HG02938 (cell line): ENCODE data around the gene AACS.
"Not testable (repeated sequence)": the region's sequence is repeated elsewhere in the genome, so short reads cannot be mapped to it uniquely, and the experiment has no call there.

Experiments
- ATAC-seq: cut with Tn5 transposase; IDR thresholded peaks from one replicate; pipeline ENCODE4 v1.9.1; 2021; ENCODE audit warnings: mild to moderate bottlenecking, moderate library complexity; ENCODE audit not compliant: unreplicated experiment

Gene AACS

DNA sequence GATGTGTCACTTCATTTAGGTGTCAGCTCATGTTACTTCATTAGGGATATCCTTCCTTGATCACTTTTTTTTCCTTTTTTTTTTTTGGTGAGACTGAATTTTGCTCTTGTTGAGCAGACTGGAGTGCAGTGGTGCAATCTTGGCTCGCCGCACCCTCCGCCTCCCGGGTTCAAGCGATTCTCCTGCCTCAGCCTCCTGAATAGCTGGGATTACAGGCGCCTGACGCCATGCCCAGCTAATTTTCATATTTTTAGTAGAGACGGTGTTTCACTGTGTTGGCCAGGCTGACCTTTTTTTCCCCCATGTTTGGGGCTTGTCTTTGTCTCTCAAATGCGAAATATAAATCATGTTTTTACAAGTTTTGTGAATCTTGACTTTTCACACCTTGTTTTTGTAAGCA is 9.6 kb upstream of the AACS start:
- no peak for ATAC-seq

DNA sequence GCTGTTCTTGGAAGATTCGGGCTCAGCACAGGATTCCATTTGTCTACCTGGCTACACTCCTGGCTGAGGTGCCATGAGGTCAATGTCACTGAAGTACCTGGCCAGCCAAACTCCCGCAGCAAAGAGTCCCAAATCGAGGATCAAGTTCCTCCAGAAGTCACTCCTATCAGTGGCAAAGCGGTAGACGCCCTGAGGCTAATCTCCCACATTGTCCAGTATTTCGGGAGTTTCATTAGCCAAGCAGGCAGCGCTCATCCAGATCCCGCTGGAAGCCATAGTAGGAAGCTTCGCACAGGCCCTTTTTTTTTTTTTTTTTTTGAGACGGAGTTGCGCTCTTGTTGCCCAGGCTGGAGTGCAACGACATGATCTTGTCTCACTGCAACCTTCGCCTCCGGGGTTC is 8.9 kb upstream of the AACS start:
- no peak for ATAC-seq

DNA sequence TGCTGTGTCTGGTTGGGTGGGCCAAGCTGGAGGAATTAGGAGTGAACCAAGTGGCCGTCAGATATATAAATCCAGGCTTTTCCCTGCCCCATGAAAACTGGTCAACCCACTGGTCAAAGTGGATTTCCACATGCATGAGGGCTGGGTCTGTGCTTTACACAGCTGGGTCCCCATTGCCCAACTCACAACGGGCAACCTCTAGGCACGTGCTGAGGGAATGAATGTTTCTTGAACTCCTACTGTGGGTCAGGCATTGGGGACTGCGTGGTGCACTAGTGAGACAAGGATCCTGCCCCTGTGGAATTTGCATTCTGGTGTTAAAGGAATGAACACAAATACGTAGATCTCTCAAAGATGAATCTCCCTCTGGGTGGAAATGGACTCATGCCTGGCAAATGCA is 7.5 kb upstream of the AACS start:
- no peak for ATAC-seq

DNA sequence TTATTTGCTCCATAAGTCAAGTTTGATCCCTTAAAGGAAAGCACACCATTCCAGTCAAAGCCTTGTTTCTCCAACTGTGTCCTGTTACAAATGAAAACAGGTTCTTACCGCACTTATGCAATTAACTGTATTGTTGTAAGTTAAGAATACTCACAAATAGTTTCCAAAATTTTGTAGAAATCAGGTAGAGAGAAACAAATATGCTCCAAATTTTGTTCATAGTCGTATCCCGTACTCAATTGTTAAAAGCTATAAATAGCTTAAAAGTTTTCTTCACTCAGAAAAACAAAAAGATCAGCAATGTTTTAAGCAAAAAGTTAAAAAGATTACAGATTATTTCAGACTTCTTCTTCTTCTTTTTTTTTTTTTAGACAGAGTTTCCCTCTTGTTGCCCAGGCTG is 4.0 kb upstream of the AACS start:
- no peak for ATAC-seq

DNA sequence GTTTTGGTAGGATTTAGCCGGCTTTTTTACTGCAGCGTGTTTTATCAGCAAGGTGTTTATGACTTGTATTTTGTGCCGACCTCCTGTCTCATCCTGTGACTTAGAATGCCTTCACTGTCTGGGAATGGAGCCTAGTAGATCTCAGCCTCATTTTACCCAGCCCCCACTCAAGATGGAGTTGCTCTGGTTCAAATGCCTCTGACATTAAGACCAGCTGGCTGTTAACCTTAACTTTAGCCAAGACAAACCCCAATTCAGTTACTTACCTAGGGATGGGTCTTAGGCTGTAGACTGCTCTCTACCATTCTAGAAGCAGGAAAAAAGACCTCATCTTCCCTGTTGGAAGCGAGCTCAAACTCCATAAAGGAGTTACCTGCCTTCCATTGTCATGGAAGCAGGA is 1.7 kb upstream of the AACS start:
- not testable (repeated sequence) for ATAC-seq

DNA sequence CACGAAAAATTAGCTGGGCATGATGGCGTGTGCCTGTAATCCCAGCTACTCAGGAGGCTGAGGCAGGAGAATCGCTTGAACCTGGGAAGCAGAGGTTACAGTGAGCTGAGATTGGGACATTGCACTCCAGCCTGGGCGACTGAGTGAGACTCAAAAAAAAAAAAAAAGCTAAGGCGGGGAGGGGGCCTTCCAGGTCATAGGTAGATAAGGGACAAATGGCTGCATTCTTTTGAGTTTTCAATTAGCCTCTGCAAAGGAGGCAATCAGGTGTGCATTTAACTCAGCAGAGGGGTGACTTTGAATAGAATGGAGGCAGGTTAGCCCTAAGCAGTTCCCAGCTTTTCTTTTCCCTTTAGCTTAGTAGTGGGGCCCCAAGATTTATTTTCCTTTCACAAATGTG is 743 bp upstream of the AACS start:
- ATAC-seq: no peak

DNA sequence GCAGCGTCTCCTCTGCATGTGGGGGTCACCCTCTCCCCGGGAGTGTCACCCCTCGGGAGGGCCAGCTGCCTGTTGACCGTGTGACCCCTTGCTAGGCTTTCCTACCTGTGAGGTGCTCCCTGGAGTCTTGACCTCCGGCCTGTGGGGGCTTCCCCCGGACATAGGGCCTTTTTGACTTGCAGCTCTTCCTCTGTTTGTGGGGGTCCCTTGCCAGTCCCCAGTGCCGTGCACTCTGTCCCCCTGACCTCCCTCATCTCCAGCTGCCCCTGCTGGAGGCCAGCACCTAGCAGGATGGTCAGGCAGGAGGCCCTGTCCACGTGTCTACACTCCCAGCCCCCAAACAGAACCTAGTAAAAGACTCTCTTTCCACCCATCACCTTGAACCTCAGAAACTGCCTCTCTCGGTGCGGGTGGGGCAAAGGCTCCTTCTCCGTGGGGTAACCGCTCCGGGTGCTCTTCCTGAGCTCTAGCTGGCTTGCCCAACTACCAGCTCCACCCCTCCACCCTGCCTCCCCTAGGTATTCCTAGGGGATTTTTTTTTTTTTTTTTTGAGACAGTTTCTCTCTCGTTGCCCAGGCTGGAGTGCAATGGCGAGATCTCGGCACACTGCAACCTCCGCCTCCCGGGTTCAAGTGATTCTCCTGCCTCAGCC is 810 bp downstream of the AACS start:
- ATAC-seq: peak; percentile 3

DNA sequence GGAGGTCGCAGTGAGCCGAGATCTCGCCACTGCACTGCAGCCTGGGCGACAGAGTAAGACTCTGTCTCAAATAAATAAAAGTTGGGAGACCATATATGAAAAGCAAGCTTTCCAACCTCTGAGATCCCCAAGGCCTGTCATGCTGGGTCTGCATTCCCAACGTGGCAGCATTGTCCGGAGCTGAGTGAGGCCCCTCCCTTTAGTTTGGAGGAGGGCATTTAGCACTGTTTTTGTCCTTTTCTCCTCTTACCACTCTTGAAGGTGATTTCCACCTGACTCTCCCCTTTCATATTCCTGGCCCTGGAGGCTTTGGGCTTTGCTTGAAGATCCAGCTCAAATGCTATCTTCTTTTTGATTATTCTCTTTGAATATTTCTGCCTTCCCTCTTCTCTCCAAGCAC is 3.2 kb downstream of the AACS start:
- ATAC-seq: no peak

DNA sequence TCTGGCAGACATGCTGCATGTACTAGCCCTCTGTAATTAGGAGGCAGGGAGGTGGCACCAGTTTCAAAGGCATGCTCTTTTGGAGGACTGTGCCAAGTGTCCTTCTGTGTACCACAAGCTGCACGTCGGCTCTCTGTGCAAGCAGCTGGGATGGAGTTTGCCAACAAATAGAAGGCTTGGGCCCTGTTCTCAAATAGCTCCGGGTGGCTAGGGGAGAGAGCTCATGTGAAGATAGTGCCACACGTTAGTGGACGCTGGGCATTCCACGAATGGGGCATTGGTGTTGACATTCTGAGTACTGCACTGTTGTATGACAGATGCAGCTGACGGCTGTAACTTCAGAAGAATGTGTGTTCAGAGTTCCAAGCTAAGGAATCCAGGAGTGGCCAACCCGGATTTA is 4.4 kb downstream of the AACS start:
- ATAC-seq: no peak

DNA sequence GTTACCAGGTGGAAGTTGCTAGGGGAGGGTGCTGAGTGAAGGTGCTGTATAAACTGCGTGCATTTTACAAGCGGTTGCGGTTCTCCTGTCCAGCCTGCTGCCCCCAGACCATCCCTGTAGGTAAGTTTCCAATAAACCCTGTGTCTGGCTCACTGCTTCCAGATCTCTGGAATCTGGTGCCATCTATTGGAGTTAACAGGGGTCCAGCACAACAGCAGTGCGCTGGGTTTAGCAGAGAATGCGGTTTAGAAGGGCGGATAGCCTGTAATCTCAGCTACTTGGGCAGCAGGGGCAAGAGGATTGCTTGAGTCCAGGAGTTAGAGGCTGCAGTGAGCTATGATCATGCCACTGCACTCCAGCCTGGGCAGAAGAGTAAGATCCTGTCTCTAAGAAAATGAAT is 4.9 kb downstream of the AACS start:
- ATAC-seq: no peak

DNA sequence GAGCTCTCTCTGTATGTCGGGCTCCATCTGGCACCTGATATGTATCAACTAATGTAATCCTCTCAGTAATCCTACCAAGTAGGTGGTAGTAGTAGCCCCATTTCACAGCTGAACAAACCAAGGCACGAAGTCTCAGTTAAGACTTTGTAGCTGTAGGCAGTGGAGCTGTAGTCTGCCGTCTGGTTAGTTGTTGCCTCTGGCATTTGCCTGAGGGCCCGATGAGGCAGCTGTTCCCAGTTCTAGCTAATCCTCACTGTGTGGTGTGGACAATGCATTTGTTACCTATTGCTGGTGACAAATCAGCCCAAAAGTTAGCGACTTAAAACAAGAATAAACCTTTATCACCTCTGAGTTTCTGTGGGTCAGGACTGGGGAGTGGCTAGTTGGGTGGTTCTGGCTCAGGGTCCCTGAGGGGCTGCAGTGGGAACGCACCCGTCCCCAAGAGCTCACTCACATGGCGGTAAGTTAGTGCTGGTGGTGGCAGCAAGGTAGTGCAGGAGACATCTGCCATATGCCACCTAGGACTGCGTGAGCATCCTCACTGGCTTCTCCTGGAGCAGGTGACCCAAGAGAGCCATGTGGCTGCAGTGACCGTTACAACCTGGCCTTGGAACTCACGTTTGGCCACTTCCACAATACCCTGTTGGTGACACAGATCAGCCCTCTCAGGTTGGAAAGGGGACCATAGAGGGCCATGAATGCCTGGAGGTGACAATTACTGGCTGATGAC is 5.6 kb downstream of the AACS start:
- no peak for ATAC-seq

DNA sequence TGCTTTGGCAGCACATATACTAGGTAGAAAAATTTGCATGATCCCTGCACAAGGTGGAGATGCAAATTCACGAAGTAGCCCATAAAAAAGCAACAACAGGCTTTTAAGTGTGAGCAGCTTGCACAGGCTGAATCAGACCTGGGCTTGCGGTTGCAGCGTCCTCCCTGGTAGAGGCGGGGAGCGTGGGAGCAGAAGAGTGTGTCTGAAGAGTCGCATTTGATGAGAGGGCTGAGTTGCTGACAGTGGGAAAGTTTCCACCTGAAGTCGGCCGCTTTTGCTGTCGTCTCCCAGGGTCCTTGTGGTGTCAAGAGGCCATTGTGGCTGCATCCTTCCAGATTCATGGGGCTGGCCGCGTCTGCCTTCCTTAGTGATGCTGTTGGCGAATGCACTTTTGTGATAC is 6.2 kb downstream of the AACS start:
- no peak for ATAC-seq

DNA sequence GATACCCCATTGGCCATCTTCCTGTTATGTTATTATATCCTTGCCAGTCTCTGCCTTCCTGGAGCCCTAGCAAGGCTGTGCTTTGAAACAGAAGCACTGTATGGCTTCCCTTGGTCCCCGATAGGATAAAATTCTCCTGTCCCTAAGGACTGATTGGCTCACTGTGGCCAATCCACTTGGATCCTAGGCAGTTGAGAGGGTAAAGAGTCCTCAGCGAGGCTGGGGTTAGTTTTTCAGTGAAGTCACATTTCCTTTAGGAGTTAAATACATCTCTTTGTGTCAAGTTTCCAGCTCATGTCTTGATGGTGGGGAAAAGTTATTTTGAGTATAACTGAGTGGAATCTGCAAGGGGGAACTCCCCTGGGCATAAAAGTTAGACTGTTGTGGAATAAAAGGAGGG is 7.3 kb downstream of the AACS start:
- no peak for ATAC-seq

DNA sequence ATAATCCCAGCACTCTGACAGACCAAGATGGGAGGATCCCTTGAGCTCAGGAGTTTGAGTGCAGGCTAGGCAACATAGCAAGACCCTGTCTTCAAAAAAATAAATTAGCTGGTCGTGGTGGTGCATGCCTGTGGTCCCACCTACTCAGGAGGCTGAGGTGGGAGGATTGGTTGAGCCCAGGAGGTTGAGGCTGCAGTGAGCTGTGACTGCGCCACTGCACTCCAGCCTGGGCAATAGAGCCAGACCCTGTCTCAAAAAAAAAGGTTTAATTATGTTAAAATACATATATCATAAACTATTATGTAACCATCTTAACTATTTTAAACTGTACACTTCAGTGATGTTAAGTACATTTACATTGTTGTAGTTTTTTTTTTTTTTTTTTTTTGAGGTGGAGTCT is 9.1 kb downstream of the AACS start:
- not testable (repeated sequence) for ATAC-seq

DNA sequence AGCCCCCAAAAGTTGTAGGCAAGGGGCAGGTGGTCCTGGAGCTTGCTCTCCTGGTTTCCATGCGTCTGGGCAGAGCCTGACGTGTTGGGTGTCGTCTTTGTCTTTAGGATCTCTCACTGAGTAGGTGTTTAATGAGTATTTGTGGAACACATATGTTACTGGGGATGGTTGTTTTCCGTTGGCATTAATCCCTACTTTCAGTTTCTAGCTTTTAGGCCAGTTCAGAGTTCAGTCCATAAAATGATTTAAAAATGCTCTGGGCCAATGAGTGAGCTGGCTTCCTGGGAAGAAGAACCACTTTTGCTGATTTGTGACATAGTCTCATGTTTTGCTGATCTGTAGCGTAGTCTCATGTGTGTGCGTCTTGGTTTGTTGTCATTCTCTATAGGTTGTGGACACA is 10.9 kb downstream of the AACS start:
- ATAC-seq: no peak

DNA sequence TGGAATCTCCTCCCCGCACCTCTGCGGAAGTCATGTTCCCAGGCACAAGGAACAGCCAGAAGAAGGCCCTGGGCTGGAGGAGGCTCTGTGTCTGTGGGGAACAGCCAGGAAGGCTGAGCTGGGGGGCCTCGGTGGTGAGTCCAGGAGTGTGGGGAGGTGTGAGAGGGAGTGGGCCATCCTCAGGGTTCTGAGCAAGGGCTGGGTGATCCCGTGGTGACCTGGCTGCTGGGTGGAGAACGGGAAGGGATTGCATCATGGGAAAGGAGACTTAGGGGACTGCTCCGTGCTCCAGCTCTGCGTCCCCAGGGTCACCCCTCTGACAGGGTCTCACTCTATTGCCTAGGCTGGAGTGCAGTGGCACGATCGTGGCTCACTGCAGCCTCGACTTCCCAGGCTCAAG is 13.8 kb downstream of the AACS start:
- ATAC-seq: no peak

DNA sequence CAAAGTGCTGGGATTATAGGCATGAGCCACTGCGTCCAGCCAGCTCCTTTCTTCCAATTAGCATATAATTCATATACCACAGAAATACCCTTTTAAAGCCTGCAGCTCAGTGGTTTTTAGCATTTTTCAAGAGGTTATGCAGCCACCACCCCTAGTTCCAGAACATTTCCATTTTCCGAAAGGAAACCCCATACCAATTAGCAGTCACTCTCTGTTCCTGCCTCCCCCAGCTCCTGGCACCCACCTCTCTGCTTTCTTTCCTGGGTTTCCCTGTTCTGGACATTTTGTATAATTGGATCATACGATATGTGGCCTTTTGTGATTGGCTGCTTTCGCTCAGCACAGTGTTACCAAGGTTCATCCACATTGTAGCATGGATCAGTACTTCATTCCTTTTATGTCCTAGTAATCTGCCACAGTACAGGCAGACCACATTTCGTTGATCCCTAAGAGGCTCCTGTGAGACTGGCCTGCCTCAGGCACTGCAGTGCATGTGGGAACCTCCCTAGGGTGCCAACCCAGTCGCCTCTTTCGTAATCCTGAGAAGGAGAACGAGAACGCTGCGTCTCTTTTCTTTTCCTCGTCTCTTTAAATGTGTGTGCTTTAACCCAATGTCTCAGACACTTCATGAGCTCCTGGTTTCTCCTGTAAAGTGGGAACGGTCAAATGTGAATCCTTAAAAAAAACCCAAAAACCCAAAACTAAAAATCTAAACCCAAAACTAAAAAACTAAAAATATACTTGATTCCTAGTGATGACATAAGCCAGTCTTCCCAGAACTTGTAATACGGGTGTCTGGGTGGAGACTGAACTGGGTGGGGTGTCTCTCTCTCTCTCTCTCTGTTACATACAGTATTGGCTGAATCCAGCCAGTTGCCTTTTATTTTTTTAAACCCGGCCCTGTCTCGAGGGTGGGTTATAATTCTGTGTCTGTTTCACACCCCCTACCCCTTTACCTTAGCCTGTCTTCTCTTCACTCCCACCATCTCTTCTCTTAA is 14.7 kb downstream of the AACS start:
- ATAC-seq: no peak

DNA sequence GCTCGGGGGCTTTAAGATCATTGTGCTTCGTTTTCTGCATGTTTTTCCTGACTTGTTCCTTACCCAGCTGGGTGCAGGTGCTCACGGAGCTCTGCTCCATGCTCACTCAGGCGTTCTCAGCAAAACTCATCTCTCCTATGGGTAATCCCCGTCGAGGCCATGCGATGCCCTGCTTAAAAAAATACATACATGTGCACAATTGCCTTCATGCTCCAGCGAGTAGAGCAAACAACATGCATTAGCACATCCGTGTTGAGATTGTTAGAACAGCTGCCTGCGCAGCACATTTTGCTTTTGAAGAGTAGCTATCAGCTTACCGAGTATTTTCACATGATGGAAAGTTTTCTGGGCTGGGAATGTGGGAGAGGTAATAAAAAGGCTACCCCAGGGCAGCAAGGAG is 16.2 kb downstream of the AACS start:
- no peak for ATAC-seq

DNA sequence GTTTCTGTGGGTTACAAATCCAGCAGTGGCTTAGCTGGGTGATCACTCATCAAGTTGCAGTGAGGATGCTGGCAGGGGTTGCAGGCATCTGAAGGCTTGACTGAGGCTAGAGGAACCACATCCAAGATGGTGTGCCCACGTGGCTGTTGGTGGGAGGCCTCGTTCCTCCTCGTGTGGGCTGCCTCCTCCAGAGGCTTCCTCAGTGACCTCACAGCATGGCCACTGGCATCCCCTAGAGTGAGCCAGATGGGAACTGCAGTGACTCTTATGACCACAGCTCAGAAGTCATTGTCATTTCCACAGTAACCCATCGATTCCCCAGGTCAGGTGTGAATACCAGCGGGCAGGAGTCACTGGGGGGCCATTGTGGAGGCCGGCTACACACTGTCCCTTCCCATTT is 17.8 kb downstream of the AACS start:
- no peak for ATAC-seq

DNA sequence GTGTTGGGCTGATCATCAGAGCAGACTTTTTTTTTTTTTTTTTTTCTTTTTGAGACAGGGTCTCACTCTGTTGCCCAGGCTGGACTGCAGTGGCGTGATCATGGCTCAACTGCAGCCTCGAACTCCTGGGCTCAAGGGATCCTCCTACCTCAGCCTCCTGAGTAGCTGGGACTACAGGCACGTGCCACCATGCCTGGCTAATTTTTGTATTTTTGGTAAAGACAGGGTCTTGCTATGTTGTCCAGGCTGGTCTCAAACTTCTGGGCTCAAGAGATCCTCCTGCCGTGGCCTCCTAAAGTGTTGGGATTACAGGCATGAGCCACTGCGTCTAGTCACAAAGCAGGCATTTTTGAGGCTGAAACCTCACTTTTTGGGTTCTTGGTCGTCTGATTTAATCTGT is 23.0 kb downstream of the AACS start:
- not testable (repeated sequence) for ATAC-seq

DNA sequence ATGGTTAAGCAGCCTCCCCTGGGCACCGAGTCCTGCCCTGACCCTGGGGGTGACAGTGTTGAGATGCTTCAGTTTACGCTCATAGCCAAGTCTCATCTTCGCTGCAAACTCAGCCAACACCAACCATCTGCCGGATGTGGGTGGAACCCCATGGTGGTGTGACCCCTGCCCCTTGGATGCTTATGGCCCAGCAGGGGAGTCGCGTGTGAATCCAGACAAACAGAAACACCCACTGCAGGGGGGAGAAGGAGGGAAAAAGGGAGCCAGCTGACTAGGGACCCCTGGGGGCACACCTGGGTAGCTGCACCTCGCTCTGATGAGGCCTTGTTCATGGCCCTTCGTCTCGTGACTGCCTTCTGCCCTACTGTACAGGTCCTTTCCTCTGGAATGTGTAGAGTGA is 23.8 kb downstream of the AACS start:
- no peak for ATAC-seq

DNA sequence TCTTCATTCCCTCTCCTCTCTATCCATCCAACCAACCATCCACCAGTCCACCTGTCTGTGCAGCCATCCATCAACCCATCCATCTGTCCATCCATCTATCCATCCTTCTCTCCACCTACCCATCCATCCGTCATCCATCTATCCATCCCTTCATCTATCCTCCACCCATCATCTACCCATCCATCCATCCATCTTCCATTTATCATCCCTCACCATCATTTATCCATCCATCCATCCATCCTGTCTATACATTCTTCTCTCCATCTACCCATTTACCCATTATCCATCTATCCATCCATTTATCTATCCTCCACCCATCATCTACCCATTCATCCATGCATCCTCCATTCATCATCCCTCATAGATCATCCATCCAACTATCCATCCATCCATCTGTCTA is 24.4 kb downstream of the AACS start:
- ATAC-seq: no peak
